Stromal cell of bone marrow (primary cell): Measurements from ENCODE around the gene RANBP17.
"Not testable (repeated sequence)": the region's sequence is repeated elsewhere in the genome, so short reads cannot be mapped to it uniquely, and the experiment has no call there.

Experiments
- DNase-seq: peaks from one replicate; pipeline ENCODE4 v3.0.0-alpha.2; 2012; ENCODE audit warnings: low read depth

RANBP17 gene

GRCh38 chr5:170861917-170862766, at the start of gene RANBP17:
Gene RANBP17 (plus strand): TSS chr5:170862018.
- DNase-seq = no peak

DNA sequence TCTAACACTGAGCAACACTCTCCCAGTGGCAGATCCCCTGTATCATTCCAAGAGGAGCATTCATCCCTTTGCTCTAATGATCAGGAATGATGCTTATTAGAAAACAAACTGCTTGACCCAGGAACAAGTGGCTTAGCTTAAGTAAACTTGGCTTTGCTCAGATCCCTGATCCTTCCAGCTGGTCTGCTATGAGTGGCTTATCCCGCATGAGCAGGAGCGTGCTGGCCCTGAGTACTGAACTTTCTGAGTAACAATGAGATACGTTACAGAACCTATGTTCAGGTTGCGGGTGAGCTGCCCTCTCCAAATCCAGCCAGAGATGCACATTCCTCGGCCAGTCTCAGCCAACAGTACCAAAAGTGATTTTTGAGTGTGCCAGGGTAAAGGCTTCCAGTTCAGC, 48.6 kb upstream of the RANBP17 start:
- DNase-seq = no peak

DNA sequence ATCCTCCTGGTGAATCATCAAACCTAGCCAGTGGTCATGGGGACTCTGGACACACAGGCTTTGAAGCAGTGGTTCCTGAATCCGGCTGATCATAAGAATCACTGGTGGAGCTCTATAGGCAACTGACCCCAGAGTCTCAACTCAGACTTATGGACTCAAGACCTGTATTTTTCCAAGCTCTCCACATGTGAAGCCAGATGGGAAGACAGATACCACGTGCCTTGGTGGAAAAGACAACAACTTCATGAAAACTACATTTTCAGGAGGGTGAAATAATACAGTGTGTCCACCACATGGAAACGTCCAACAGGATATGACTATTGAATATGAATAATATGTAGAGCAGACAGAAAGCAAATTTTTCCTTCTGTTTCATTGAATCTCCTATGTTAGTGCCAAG, 44.6 kb upstream of the RANBP17 start:
- DNase-seq = no peak

- DNase-seq = peak; percentile 38
Observed at GRCh38 chr5:170818232-170818631, 43.6 kb upstream of the RANBP17 start.

DNA sequence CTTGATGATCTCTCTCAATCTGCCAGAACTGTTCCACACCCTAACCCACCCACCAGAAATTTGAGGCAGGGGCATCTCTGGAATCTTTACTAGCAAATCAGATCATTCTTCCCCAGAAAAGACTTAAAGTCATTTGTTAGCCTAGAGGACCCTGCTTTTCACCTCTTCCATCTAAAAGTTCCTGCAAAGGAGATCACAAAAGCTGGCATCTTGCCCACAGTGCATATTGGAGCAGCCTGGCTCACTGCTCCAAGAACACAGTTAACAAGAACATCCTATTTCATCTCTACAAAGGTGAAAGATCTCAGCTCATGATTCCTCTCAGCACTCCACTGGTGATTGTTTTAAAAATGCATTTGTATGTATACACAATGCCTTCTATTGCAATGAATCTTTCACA, 42.0 kb upstream of the RANBP17 start:
- no peak for DNase-seq

- DNase-seq = no peak
Observed at GRCh38 chr5:170821257-170821800, 40.5 kb upstream of the RANBP17 start.

DNA sequence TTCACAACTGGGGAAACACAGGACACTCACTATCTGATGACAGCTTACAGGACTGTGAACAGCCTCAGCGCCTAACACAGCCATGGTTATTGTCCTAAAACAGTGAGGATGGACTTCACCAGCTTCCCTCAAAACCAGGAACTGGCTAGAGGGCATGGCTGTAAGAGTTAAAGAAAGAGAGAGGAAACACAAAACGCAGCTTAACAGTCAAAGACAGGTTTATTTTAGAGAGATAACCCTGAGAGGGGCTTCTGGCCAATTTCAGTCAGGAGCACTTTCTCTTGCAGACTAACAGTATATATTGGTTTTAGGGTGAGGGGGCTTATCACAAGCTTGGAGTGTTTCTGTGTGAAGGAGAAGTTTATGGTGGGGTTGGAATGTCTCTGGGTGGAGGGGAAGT, 35.7 kb upstream of the RANBP17 start:
- no peak for DNase-seq

DNA sequence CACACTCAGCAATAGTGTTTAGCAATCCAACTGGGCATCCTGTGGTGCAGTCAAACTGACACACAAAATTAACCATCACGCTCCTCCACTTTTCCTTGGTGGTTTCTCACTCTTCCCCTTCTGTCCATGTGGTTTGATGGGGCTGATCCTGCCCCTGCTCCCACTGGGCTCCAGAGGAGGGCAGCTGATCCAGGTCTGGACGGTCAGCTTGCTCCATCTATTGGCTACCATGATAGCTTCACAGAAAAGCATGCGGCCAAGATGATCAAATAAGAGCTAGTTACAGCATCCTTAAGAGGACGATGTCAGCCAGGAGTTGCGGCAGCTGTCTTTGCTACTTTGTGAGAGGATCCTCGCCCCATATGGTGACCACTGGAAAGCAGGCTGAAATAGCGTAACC, 29.6 kb upstream of the RANBP17 start:
- no peak for DNase-seq

DNA sequence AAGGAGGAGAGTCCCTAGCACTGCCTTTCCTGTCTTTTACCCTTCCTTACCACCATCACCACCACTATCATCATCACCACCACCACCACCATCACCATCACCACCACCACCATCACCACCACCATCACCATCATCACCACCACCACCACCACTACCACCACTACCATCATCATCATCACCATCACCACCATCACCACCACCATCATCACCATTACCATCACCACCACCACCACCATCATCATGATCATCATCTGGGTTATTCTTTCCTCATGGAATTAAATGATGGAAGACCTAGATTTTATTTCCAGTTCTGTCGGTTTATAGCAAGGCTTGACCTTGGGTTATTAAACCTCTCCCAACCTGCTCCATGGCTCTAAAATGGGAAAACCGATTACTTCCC, 27.8 kb upstream of the RANBP17 start:
- DNase-seq = not testable (repeated sequence)

DNA sequence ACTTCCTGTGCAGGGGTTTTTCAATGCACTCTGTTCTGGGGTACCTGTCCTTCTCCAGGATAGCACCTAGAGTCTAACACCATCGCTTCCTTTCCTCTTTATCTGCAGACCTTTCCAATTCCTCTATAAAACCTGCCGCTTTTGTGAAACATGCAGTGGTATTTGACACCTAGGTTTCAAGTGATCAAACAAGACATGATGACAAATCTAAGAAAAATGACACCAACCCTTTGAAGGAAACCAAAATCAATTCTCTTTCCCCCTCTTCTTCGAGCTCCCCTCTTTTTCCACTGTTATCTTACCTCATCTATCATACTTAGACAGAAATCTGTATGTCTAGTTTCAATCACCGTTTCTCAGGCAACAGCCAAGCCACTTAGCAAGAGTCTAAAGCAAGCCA, 25.6 kb upstream of the RANBP17 start:
- no peak for DNase-seq

DNA sequence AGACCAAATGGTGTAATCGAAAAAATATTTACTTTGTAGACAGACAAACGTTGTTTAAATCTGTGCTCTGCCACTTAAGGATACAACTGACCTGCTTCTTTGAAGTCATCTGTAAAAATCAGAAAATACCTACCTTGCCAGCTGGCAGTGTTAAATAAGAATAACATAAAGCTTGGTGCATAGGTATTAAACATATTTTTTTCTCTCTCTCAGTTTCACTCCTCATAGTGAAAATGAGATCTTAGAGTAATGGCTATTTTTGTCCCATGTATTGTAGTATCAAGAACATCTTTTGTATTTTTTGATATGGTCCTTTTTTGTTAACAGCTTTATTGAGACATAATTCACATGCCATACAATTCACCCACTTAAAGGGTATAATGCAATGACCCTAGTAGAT, 17.9 kb upstream of the RANBP17 start:
- DNase-seq = no peak

GRCh38 chr5:170844651-170845050, 17.2 kb upstream of the RANBP17 start:
- DNase-seq = no peak

DNA sequence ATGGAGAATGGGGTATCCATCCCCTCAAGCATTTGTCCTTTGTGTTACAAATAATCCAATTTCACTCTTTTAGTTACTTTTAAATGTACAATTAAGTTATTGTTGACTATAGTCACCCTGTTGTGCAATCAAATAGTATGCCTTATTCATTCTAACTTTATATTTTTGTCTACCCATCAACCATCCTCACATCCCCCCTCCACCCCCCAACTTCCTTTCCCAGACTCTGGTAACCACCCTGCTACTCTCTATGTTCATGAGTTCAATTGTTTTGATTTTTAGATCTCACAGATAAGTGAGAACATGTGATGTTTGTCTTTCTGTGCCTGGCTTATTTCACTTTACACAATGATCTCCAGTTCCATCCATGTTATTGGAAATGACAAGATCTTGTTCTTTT, 15.4 kb upstream of the RANBP17 start:
- DNase-seq = no peak

GRCh38 chr5:170846846-170847245, 15.0 kb upstream of the RANBP17 start:
- DNase-seq = no peak

- DNase-seq = no peak
Observed at GRCh38 chr5:170848033-170848432, 13.8 kb upstream of the RANBP17 start.

DNA sequence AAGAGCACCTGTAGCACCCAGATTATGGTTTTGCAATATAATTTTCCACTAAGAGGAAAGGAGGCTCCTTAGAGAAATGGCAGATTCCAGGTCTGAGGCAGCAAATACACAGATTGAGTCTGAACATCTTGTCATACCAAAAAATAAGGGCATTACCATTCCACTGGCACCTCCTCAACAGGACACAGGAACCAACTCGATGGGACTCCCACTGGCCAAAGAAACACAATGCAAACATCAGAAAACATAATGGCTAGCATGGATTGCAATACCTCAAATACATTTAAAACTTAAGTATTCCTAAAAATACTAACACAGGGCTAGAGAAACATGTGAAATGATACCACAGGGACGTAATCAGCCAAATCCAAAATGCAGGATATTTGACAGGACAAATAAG, 12.4 kb upstream of the RANBP17 start:
- DNase-seq = no peak

DNA sequence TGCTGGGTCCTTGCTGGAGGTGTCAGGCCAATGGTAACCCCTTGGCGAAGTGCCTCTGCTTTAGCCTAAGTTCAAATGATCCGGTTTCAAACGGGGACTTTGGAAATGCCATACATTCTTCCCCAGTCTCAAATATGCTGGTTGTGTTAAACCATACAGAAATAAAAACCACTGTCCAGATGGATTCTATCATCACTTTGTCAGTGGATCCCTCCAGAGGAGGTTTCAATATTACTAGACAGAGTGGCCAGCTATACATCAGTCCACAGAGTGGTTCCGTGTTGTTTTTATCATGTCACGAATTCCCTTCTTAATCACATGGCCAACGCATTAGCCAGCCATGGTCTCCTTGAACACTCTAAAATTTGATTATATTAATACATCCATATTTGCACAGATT, 7.3 kb upstream of the RANBP17 start:
- no peak for DNase-seq

DNA sequence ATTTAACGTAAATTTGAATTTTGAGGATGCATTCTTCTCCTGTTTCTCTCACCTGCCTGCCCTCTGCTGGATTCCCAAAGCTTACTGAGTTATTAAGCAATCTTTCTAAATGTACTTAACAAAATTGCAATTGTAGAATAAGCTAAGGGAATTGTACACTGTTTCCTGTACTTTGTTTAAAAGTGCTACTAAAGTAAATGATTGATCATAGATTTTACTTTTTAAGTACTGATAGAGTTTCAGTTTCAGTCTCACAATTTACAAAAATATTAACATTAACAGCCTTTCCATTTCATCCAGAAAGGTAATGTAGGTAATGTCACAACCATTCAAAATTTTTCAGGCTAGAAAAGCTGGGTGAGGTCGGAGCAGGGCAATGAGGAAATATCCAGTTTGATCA, 4.8 kb upstream of the RANBP17 start:
- DNase-seq = no peak

DNA sequence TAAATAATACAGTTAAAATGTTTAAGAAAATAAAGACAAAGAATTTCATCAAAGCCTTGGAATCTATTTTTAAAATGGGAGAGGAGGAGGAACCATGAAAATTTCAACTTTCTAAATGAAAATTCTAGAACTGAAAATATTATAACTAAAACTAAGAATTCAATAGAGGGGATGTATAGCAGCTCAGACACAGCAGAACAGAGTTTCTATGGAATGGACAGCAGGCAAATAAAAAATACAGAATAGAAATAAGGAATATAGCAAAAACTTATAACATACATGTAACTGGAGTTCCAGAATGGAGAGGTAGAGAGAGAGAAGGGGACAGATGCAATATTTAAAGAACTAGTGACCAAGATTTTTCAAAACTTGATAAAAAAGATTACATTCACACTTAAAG, 1.4 kb upstream of the RANBP17 start:
- no peak for DNase-seq

- DNase-seq = no peak
Observed at GRCh38 chr5:170860818-170861666, 776 bp upstream of the RANBP17 start.

DNA sequence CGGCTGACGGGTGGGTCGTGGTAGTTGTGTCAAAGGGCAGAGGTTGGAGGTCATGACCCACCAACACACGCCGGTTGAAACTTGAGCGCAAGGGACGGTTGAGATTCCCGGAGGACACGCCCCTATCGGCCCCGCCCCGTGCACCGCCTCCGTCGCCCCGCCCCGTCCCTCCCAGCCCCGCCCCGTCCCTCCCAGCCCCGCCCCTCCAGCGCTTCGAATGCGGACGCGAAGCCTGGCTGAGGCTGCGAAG, 226 bp upstream of the RANBP17 start:
- no peak for DNase-seq

GRCh38 chr5:170863646-170864045, 1.8 kb downstream of the RANBP17 start:
- DNase-seq = no peak

DNA sequence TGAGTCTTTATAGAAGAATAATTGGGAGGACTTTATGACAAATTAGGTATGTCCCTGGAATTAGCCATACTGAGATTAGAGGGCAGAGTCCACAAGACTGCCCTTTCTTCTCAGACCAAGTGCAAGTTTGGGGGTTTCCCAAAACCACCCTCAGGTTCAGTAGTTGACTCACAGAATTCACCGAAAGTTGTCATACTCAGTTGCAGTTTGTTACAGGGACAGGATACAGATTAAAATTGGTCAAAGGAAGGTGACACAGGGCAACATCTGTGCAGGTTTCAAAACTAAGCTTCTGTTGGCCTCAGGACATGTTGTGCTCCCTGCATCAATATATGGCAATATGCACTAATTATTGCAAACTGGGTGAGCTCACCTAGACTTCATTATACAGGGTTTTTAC, 3.8 kb downstream of the RANBP17 start:
- DNase-seq = no peak
